HK-2 (cell line): ENCODE results near the gene VAV3.
A peak's percentile ranks its signal among the peaks of the same experiment; 100 is the strongest.

Experiments used
- DNase-seq: peaks from one replicate; pipeline ENCODE4 v3.0.0-alpha.2; 2018; ENCODE audit not compliant: unreplicated experiment

The VAV3 gene

GRCh38 chr1:107794571-107794970 lies 170.4 kb downstream of the VAV3 start:
- no peak for DNase-seq

GRCh38 chr1:107793896-107794453 lies 171.0 kb downstream of the VAV3 start:
- no peak for DNase-seq

- no peak for DNase-seq
These were observed 173.6 kb downstream of the VAV3 start for GRCh38 chr1:107791348-107791747.

GRCh38 chr1:107789817-107790524 lies 175.0 kb downstream of the VAV3 start:
- DNase-seq = no peak

- no peak for DNase-seq
These were observed 176.5 kb downstream of the VAV3 start for GRCh38 chr1:107788206-107789202.

- DNase-seq = no peak
These were observed 177.7 kb downstream of the VAV3 start for GRCh38 chr1:107787299-107787698.

GRCh38 chr1:107786203-107786845 lies 178.7 kb downstream of the VAV3 start:
- DNase-seq = no peak

- no peak for DNase-seq
These were observed 179.3 kb downstream of the VAV3 start for GRCh38 chr1:107785496-107786202.

- DNase-seq = no peak
These were observed 182.6 kb downstream of the VAV3 start for GRCh38 chr1:107782217-107782845.

- no peak for DNase-seq
These were observed 183.7 kb downstream of the VAV3 start for GRCh38 chr1:107781245-107781644.

- DNase-seq = no peak
These were observed 187.3 kb downstream of the VAV3 start for GRCh38 chr1:107777664-107778047.

- DNase-seq = no peak
These were observed 187.9 kb downstream of the VAV3 start for GRCh38 chr1:107776900-107777663.

- no peak for DNase-seq
These were observed 193.6 kb downstream of the VAV3 start for GRCh38 chr1:107771377-107771776.

- no peak for DNase-seq
These were observed 197.8 kb downstream of the VAV3 start for GRCh38 chr1:107767156-107767582.

- no peak for DNase-seq
These were observed 198.4 kb downstream of the VAV3 start for GRCh38 chr1:107766533-107766932.

GRCh38 chr1:107762751-107763390 lies 202.1 kb downstream of the VAV3 start:
- no peak for DNase-seq

- DNase-seq = no peak
These were observed 204.9 kb downstream of the VAV3 start for GRCh38 chr1:107760065-107760464.

- DNase-seq = peak; percentile 58
These were observed 214.5 kb downstream of the VAV3 start for GRCh38 chr1:107750364-107750959.

GRCh38 chr1:107748531-107748930 lies 216.4 kb downstream of the VAV3 start:
- no peak for DNase-seq
